ENCODE results near the gene NBAS. TPM values are rescaled to one million over a fixed set of nuclear protein-coding genes. Genes with fewer than 3 reads are reported as not detected.

NBAS gene
- total and polyA plus RNA-seq, 2 donors (not counting 3 experiments of a cell fraction or from before 2014, with no cell fraction given): 29.4 to 43.0 TPM

DNA sequence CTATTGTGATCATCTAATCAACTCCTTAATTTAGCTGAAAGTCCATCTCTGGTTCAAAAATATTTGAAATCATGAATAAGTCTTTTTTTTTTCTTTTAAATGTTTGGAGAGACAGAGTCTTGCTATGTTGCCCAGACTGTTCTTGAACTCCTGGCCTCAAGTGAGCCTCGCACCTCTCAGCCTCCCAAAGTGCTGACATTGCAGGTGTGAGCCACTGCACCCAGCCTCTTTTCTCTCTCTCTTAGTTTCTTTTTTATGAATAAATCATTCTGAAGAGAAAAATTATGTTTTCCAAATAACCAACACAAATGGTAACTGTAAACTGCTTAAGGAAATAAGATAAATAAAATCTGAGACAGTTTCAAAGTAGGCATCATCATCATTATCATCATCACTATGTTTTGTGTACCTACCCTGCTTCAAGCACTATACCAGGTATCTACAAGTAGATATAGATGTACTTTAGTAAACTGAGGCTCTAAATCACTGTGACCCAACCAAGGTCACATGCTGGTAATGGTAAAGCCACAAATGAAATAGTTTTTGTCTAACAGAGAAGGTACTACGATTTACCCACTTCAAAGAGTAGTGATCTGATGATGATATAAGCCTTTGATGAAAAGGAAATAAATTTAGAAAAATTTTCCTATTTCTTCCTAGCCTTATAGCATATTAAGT lies 5.0 kb upstream of the NBAS start:
- DNase-seq (ENCODE audit: low read depth, low spot score) (no peak), FAIRE-seq (no peak)
- H3K9me1 ChIP-seq (replicated peaks; ENCODE audit: control insufficient read depth, extremely low read depth, insufficient read depth, low read length): no peaks in the 10 kb centered on the region
- H3K4me3 ChIP-seq (replicated peaks in 1 of 3; ENCODE audit: insufficient read depth in 1 of 3, low read depth in 1 of 3, low read length in 3 of 3): no peak overlapping the region
- no peaks in the 10 kb centered on the region for H3K79me2 ChIP-seq (ENCODE audit: control insufficient read depth, insufficient read depth, low read length)
- dilution Hi-C loops (cut with MboI; ENCODE audit: extremely low pct_ligation_motif_present, low sequenced_read_pairs) (no loop called here), intact Hi-C loops (cut with micrococcal nuclease) (no loop called here)
- no peak overlapping the region for H2AFZ ChIP-seq (ENCODE audit: low read depth, low read length)
- H3K9me3 ChIP-seq (replicated peaks; ENCODE audit: control insufficient read depth, insufficient read depth, low read length): no peaks in the 10 kb centered on the region
- H4K20me1 ChIP-seq (replicated peaks; ENCODE audit: control insufficient read depth, extremely low read depth, insufficient read depth, low read length): no peaks in the 10 kb centered on the region
- ChIA-PET CTCF (interaction anchor here (3.2 kb wide), 1 partner anchor 11 kb away, joined by 22 read pairs; no protein-coding TSS in a partner anchor), POLR2A (no interaction called here)
- no peaks in the 10 kb centered on the region for H3K27me3 ChIP-seq (ENCODE audit: control insufficient read depth in 2 of 2, insufficient read depth in 2 of 2, low read length in 2 of 2)
- H3K36me3 ChIP-seq (ENCODE audit: control insufficient read depth in 2 of 2, extremely low read depth in 1 of 2, insufficient read depth in 2 of 2, low read length in 2 of 2): no peaks in the 10 kb centered on the region
- H3K4me2 ChIP-seq (ENCODE audit: insufficient read depth, low read length): no peak overlapping the region
- BruUV-seq (replicated peaks): no TSS peak
- no peak overlapping the region for H3K9ac ChIP-seq (replicated peaks; ENCODE audit: extremely low read depth, insufficient read depth, low read length)
- H3K27ac ChIP-seq (ENCODE audit: insufficient read depth, low read depth, low read length): no peak overlapping the region
- H3K4me1 ChIP-seq (ENCODE audit: control insufficient read depth, extremely low read depth, insufficient read depth, low read length): peaks cover 10% of the 10 kb centered on the region
- TF ChIP-seq EZH2 (IDR thresholded peaks at IDR 0.05; ENCODE audit: borderline replicate concordance, low read depth, low read length, severe bottlenecking): no peak
- TF ChIP-seq, protein P1, sequence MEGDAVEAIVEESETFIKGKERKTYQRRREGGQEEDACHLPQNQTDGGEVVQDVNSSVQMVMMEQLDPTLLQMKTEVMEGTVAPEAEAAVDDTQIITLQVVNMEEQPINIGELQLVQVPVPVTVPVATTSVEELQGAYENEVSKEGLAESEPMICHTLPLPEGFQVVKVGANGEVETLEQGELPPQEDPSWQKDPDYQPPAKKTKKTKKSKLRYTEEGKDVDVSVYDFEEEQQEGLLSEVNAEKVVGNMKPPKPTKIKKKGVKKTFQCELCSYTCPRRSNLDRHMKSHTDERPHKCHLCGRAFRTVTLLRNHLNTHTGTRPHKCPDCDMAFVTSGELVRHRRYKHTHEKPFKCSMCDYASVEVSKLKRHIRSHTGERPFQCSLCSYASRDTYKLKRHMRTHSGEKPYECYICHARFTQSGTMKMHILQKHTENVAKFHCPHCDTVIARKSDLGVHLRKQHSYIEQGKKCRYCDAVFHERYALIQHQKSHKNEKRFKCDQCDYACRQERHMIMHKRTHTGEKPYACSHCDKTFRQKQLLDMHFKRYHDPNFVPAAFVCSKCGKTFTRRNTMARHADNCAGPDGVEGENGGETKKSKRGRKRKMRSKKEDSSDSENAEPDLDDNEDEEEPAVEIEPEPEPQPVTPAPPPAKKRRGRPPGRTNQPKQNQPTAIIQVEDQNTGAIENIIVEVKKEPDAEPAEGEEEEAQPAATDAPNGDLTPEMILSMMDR (IDR thresholded peaks at IDR 0.05; ENCODE audit: extremely low read depth in 1 of 2, insufficient read depth in 1 of 2, low read depth in 1 of 2, low read length in 2 of 2): no peak
- no peak for TF ChIP-seq GATA2 (IDR thresholded peaks at IDR 0.05; ENCODE audit: insufficient read depth, insufficient read length, low read depth, low read length)
- TF ChIP-seq, protein P2, sequence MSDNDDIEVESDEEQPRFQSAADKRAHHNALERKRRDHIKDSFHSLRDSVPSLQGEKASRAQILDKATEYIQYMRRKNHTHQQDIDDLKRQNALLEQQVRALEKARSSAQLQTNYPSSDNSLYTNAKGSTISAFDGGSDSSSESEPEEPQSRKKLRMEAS (IDR thresholded peaks at IDR 0.05; ENCODE audit: insufficient read depth, insufficient read length): no peak
- no peak for TF ChIP-seq JUN (IDR thresholded peaks at IDR 0.05; ENCODE audit: borderline replicate concordance, insufficient read depth, insufficient read length, low read depth)
- TF ChIP-seq MYC (IDR thresholded peaks at IDR 0.05; ENCODE audit: low read depth, low read length): no peak
- no peak for TF ChIP-seq POLR2A (IDR thresholded peaks at IDR 0.05; ENCODE audit: low read depth, low read length)
- TF ChIP-seq FOS (IDR thresholded peaks at IDR 0.05; ENCODE audit: borderline replicate concordance, insufficient read depth, low read length): no peak
- TF ChIP-seq POLR2AphosphoS5 (IDR thresholded peaks at IDR 0.05; ENCODE audit: insufficient read depth, low read depth, low read length): no peak

All from endothelial cell of umbilical vein (primary cell).